HL-60 (cell line): ENCODE results near the gene ITPK1.

Experiments used
- DNase-seq, 2 experiments: peaks; one replicate each; pipeline ENCODE4 v3.0.0-alpha.2; 2010 to 2020; ENCODE audit warnings: low read depth in 1 of 2, low spot score in 1 of 2
- H3K27ac ChIP-seq: fragments of 250-450 bp; sonication (Bioruptor Pico); replicated peaks from 2 replicates; pipeline ENCODE4 v1.5.1; 2020; ENCODE audit warnings: mild to moderate bottlenecking, moderate library complexity
- H3K27me3 ChIP-seq: fragments of 250-450 bp; sonication (Bioruptor Pico); 2 replicates; pipeline ENCODE4 v1.5.1; 2021; ENCODE audit warnings: mild to moderate bottlenecking, moderate library complexity; ENCODE audit not compliant: insufficient read depth, poor library complexity, severe bottlenecking
- H3K4me3 ChIP-seq: replicated peaks from 2 replicates; pipeline ENCODE4 v1.5.1; 2011; ENCODE audit warnings: mild to moderate bottlenecking, control low read depth, low read length; ENCODE audit not compliant: insufficient read depth
- CTCF ChIP-seq: IDR thresholded peaks from one replicate; pipeline ENCODE4 v1.5.1; 2011; ENCODE audit warnings: low read length, control low read depth, inconsistent platforms; ENCODE audit not compliant: insufficient read depth
- GABPA ChIP-seq: IDR thresholded peaks from 2 replicates; pipeline ENCODE4 v1.6.1; 2012; ENCODE audit warnings: low read depth
- POLR2AphosphoS5 ChIP-seq: IDR thresholded peaks from 2 replicates; pipeline ENCODE4 v1.6.1; 2012; ENCODE audit warnings: low read depth
- REST ChIP-seq: IDR thresholded peaks from 2 replicates; pipeline ENCODE4 v1.6.1; 2012; ENCODE audit warnings: low read depth; ENCODE audit not compliant: insufficient replicate concordance
- SPI1 ChIP-seq: IDR thresholded peaks from 2 replicates; pipeline ENCODE4 v1.6.1; 2012; ENCODE audit warnings: low read depth, mild to moderate bottlenecking, borderline replicate concordance

The ITPK1 gene

GRCh38 chr14:93061380-93062012 lies 54.2 kb downstream of the ITPK1 start:
- TF ChIP-seq POLR2AphosphoS5 (no peak), GABPA (no peak), REST (no peak), SPI1 (no peak), CTCF (no peak)
- Histone ChIP-seq H3K27me3 (no peaks in the 10 kb centered on the region), H3K4me3 (no peak overlapping the region), H3K27ac (no peak overlapping the region)
- DNase-seq: no peak

- DNase-seq: no peak
- H3K4me3 ChIP-seq: no peak overlapping the region
- no peak overlapping the region for H3K27ac ChIP-seq
- TF ChIP-seq POLR2AphosphoS5: no peak
- TF ChIP-seq REST: no peak
- no peak for TF ChIP-seq SPI1
- no peak for TF ChIP-seq GABPA
- no peak for TF ChIP-seq CTCF
- no peaks in the 10 kb centered on the region for H3K27me3 ChIP-seq
Observed at GRCh38 chr14:93060841-93061240, 54.9 kb downstream of the ITPK1 start.

GRCh38 chr14:93059917-93060545 lies 55.7 kb downstream of the ITPK1 start:
- peak in 1 of 2 experiments; percentile 18 for DNase-seq
- TF ChIP-seq CTCF (no peak), REST (no peak), POLR2AphosphoS5 (no peak), SPI1 (no peak), GABPA (no peak)
- Histone ChIP-seq H3K27ac (no peak overlapping the region), H3K4me3 (no peak overlapping the region), H3K27me3 (no peaks in the 10 kb centered on the region)
